ENCODE results near the gene TMEM121B.

Gene TMEM121B

GRCh38 chr22:17121233-17122195 is at the start of gene TMEM121B:
Gene TMEM121B (minus strand): TSS chr22:17121360. CDS start chr22:17121127, 233 bp downstream.
- peak within 1 kb of the TSS; percentile 39 for H3K4me3 ChIP-seq (ENCODE audit: low read depth, low read length)
- DNase-seq (ENCODE audit: low read depth), result no peak
- TF ChIP-seq, protein P1, sequence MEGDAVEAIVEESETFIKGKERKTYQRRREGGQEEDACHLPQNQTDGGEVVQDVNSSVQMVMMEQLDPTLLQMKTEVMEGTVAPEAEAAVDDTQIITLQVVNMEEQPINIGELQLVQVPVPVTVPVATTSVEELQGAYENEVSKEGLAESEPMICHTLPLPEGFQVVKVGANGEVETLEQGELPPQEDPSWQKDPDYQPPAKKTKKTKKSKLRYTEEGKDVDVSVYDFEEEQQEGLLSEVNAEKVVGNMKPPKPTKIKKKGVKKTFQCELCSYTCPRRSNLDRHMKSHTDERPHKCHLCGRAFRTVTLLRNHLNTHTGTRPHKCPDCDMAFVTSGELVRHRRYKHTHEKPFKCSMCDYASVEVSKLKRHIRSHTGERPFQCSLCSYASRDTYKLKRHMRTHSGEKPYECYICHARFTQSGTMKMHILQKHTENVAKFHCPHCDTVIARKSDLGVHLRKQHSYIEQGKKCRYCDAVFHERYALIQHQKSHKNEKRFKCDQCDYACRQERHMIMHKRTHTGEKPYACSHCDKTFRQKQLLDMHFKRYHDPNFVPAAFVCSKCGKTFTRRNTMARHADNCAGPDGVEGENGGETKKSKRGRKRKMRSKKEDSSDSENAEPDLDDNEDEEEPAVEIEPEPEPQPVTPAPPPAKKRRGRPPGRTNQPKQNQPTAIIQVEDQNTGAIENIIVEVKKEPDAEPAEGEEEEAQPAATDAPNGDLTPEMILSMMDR (IDR thresholded peaks at IDR 0.05; ENCODE audit: control insufficient read depth, extremely low read depth, insufficient read depth), result no peak

- TF ChIP-seq, protein P1 (IDR thresholded peaks at IDR 0.05; ENCODE audit: control insufficient read depth, extremely low read depth, insufficient read depth), result no peak
- DNase-seq (ENCODE audit: low read depth), result peak; percentile 81
- H3K4me3 ChIP-seq (ENCODE audit: low read depth, low read length), result no peak overlapping the region
These were observed 46.3 kb upstream of the TMEM121B start for GRCh38 chr22:17167486-17167885.

GRCh38 chr22:17164392-17165024 is 43.3 kb upstream of the TMEM121B start:
- TF ChIP-seq, protein P1 (IDR thresholded peaks at IDR 0.05; ENCODE audit: control insufficient read depth, extremely low read depth, insufficient read depth), result no peak
- DNase-seq (ENCODE audit: low read depth), result no peak
- no peak overlapping the region for H3K4me3 ChIP-seq (ENCODE audit: low read depth, low read length)

DNA sequence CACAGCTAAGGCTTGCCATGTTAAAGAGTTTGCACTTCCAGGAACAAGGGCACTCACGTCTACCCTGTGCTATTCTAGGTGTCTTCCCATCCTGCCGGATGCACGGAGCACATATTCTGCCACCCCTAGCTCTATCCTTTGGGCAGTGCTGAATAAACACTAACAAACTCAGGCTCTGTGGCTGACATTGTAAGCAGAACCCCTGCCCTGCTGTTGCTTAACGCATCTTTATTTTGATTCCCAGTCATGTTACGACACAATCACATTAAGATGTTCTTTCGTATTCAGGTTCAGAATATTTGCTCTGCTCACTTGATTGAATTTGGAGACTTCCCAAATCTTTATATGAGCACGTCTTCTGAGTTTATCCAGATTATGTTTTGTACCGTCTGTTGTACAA is 41.6 kb upstream of the TMEM121B start:
- DNase-seq (ENCODE audit: low read depth), result no peak
- H3K4me3 ChIP-seq (ENCODE audit: low read depth, low read length), result no peak overlapping the region
- TF ChIP-seq, protein P1 (IDR thresholded peaks at IDR 0.05; ENCODE audit: control insufficient read depth, extremely low read depth, insufficient read depth), result no peak

DNA sequence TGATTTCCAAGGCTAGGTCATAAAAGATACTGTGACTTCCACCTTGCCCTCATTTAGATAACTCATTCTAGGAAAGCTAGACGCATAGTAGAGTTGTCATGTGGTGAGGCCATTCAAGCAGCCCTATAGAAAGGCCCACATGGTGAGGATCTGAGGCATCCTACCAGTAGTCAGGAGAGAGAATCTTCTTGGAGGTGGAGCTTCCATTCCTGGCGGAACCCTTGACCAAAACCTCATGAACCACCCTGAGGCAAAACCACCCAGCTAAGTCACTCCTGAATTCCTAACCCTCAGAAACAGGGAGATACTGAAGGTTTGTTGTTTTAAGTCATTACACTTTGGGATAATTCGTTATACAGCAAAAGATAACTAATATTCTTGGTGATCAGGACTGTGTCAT is 40.8 kb upstream of the TMEM121B start:
- no peak overlapping the region for H3K4me3 ChIP-seq (ENCODE audit: low read depth, low read length)

DNA sequence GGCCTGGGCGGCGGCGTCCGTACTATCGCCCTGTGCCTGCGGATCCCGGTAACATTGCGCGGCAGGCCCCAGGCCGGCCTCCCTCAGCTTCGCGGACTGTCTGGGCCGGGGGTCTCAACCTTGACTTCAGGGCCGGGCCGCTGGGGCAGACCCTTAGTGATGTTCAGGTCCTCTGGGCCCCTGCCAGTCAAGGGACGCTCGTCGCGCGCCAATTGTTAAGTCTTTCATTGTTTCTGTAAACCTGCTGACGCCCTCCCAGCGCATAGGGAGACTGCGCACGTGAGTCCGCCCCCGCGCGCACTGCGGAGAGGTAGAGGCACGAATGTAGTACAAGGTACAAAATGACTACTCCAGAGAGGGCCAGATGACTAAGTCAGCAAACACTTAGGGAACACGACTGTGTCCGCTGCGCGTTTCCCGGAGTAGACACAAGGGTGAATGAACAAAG is 38.4 kb upstream of the TMEM121B start:
- peak overlapping the region; percentile 81 for H3K4me3 ChIP-seq (ENCODE audit: low read depth, low read length)
- TF ChIP-seq, protein P1 (IDR thresholded peaks at IDR 0.05; ENCODE audit: control insufficient read depth, extremely low read depth, insufficient read depth), result no peak
- peak; percentile 31 for DNase-seq (ENCODE audit: low read depth)

More for the DNA sequence above, 40.8 kb upstream of the TMEM121B start:
- TF ChIP-seq, protein P1 (IDR thresholded peaks at IDR 0.05; ENCODE audit: control insufficient read depth, extremely low read depth, insufficient read depth), result no peak
- no peak for DNase-seq (ENCODE audit: low read depth)

Data from LNCaP clone FGC (cell line).